ENCODE data around the gene PTPRH. TPM values are rescaled to one million over a fixed set of nuclear protein-coding genes. Genes with fewer than 3 reads are reported as not detected.

Gene PTPRH
- total and polyA plus RNA-seq, 9 of the 15 experiments (the other 6 are each of a cell fraction or from before 2014, with no cell fraction given) = 0.87 to 34.3 (median 22.7) TPM

- TF ChIP-seq ZNF507 (tag; conservative IDR thresholded peaks at IDR 0.05) (no peak), ELK3 (CRISPR knock-in tag; IDR thresholded peaks at IDR 0.05) (no peak), MCM3 (IDR thresholded peaks at IDR 0.05) (no peak), FOXO4 (CRISPR knock-in tag; IDR thresholded peaks at IDR 0.05) (no peak), ZNF699 (CRISPR knock-in tag; IDR thresholded peaks at IDR 0.05; ENCODE audit: insufficient replicate concordance) (no peak), ELF2 (CRISPR knock-in tag; IDR thresholded peaks at IDR 0.05) (no peak), ERF (CRISPR knock-in tag; IDR thresholded peaks at IDR 0.05) (no peak), MYC (IDR thresholded peaks at IDR 0.05; ENCODE audit: low read depth, low read length) (peak; percentile 85), MYC (CRISPR knock-in tag; IDR thresholded peaks at IDR 0.05; ENCODE audit: borderline replicate concordance, low read depth) (no peak), TEAD4 (IDR thresholded peaks at IDR 0.05; ENCODE audit: low read length) (peak; percentile 43; the same call in 1 of the 2 replicates), TEAD4 (CRISPR knock-in tag; IDR thresholded peaks at IDR 0.05; ENCODE audit: borderline replicate concordance) (no peak), CTBP1 (IDR thresholded peaks at IDR 0.05; ENCODE audit: borderline replicate concordance) (peak; percentile 44; the same call in 1 of the 2 replicates), SAP30 (IDR thresholded peaks at IDR 0.05; ENCODE audit: borderline replicate concordance, insufficient read depth, low read depth, low read length, poor library complexity, severe bottlenecking) (no peak), CBX5 (IDR thresholded peaks at IDR 0.05; ENCODE audit: borderline replicate concordance, low read depth) (no peak), HLTF (IDR thresholded peaks at IDR 0.05) (peak; percentile 67; the same call in 1 of the 2 replicates)
Observed at GRCh38 chr19:55176076-55176475, 33.2 kb downstream of the PTPRH start (continued).

All from K562 (cell line).